GM12878 (cell line): Measurements from ENCODE around the gene CD84. TPM values are rescaled to one million over a fixed set of nuclear protein-coding genes. Genes with fewer than 3 reads are reported as not detected.

Experiments used
- BMI1 ChIP-seq: fragments of 450-650 bp; IDR thresholded peaks from 2 replicates; pipeline ENCODE4 v1.6.1; 2016; ENCODE audit warnings: mild to moderate bottlenecking, moderate library complexity, borderline replicate concordance
- CBX3 ChIP-seq: fragments of 200-600 bp; sonication (generic); IDR thresholded peaks from 2 replicates; pipeline ENCODE4 v1.6.1; 2016; ENCODE audit warnings: low read depth, borderline replicate concordance
- CHD4 ChIP-seq: fragments of 200-600 bp; sonication (generic); IDR thresholded peaks from 2 replicates; pipeline ENCODE4 v1.6.1; 2016; ENCODE audit warnings: mild to moderate bottlenecking
- EZH2 ChIP-seq: IDR thresholded peaks from 2 replicates; pipeline ENCODE4 v1.6.1; 2012; ENCODE audit warnings: low read depth, mild to moderate bottlenecking, control low read depth, inconsistent platforms, low read length, borderline replicate concordance; ENCODE audit not compliant: control insufficient read depth
- IRF3 ChIP-seq: fragments of 450-650 bp; IDR thresholded peaks from 2 replicates; pipeline ENCODE4 v1.6.1; 2014; ENCODE audit warnings: mild to moderate bottlenecking
- NKRF ChIP-seq: fragments of 450-650 bp; conservative IDR thresholded peaks from 2 replicates; pipeline ENCODE4 v1.6.1; 2017; ENCODE audit warnings: mild to moderate bottlenecking, moderate library complexity
- RAD51 ChIP-seq: fragments of 450-650 bp; IDR thresholded peaks from 2 replicates; pipeline ENCODE4 v1.6.1; 2016; ENCODE audit warnings: moderate library complexity, mild to moderate bottlenecking, inconsistent platforms
- RUNX3 ChIP-seq: IDR thresholded peaks from 2 replicates; pipeline ENCODE4 v1.6.1; 2012; ENCODE audit warnings: low read length, inconsistent platforms
- TCF3 ChIP-seq: IDR thresholded peaks from 2 replicates; pipeline ENCODE4 v1.6.1; 2012; ENCODE audit warnings: low read depth, mild to moderate bottlenecking, low read length, borderline replicate concordance; ENCODE audit not compliant: insufficient read depth
- YY1 ChIP-seq: IDR thresholded peaks from 2 replicates; pipeline ENCODE4 v1.6.1; 2011; ENCODE audit warnings: low read depth, mild to moderate bottlenecking, low read length
- ZSCAN29 ChIP-seq: fragments of 450-650 bp; IDR thresholded peaks from 2 replicates; pipeline ENCODE4 v1.6.1; 2017; ENCODE audit warnings: mild to moderate bottlenecking, moderate library complexity
- polyA plus RNA-seq, 11 experiments: library from polyadenylated mRNA; depleted of rRNA in 4 of 11; unstranded in 6 of 11; stranded (reverse) in 5 of 11; fragments of >200 nt; fragmentation: Nextera tagmentation in 4 of 11; fragmentation: Illumina TruSeq in 1 of 11; extraction: Ambion mirVana in 4 of 11; extraction: Trizol in 1 of 11; gene quantifications; 1 replicate in 1 of 11; 2 replicates in 10 of 11; pipeline versions ENCODE4 v1.2.1 to v1.2.3, GENCODE V29; 2011 to 2016; ENCODE audit warnings: inconsistent platforms in 2 of 11, missing spikeins in 2 of 11, low read depth in 1 of 11
- total RNA-seq, 4 experiments: library from RNA; depleted of rRNA in 3 of 4; stranded (reverse); fragments of >200 nt in 3 of 4; fragmentation: Illumina TruSeq in 1 of 4; extraction: Trizol in 1 of 4; gene quantifications; 2 replicates each; pipeline versions ENCODE4 v1.2.1 to v1.2.3, GENCODE V29; 2013 to 2021
- TF ChIP-seq, protein P1 (sequence below): fragments of 450-650 bp; IDR thresholded peaks from 2 replicates; pipeline ENCODE4 v1.6.1; 2017; ENCODE audit warnings: borderline replicate concordance
- TF ChIP-seq, protein P2 (sequence below): fragments of 450-650 bp; formaldehyde crosslinking; IDR thresholded peaks from 2 replicates; pipeline ENCODE4 v1.4.0; 2020; ENCODE audit warnings: mild to moderate bottlenecking, moderate library complexity
- TF ChIP-seq, protein P3 (sequence below): IDR thresholded peaks from 2 replicates; pipeline ENCODE4 v1.6.1; 2011; ENCODE audit warnings: borderline replicate concordance, low read depth, mild to moderate bottlenecking, moderate library complexity, low read length; ENCODE audit not compliant: insufficient read depth, poor library complexity, severe bottlenecking
- TF ChIP-seq, protein P4 (sequence below): IDR thresholded peaks from 2 replicates; pipeline ENCODE4 v1.6.1; 2012; ENCODE audit warnings: low read depth, low read length, improper control_type of control experiment

The CD84 gene
- total and polyA plus RNA-seq, 10 of the 15 experiments (the other 5 are each of a cell fraction or from before 2014, with no cell fraction given) = 3.4 to 20.3 (median 11.7) TPM

GRCh38 chr1:160539990-160540858 lies 39.1 kb downstream of the CD84 start (continued):
- TF ChIP-seq, protein P1, sequence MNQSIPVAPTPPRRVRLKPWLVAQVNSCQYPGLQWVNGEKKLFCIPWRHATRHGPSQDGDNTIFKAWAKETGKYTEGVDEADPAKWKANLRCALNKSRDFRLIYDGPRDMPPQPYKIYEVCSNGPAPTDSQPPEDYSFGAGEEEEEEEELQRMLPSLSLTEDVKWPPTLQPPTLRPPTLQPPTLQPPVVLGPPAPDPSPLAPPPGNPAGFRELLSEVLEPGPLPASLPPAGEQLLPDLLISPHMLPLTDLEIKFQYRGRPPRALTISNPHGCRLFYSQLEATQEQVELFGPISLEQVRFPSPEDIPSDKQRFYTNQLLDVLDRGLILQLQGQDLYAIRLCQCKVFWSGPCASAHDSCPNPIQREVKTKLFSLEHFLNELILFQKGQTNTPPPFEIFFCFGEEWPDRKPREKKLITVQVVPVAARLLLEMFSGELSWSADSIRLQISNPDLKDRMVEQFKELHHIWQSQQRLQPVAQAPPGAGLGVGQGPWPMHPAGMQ = no peak
- TF ChIP-seq, protein P2, sequence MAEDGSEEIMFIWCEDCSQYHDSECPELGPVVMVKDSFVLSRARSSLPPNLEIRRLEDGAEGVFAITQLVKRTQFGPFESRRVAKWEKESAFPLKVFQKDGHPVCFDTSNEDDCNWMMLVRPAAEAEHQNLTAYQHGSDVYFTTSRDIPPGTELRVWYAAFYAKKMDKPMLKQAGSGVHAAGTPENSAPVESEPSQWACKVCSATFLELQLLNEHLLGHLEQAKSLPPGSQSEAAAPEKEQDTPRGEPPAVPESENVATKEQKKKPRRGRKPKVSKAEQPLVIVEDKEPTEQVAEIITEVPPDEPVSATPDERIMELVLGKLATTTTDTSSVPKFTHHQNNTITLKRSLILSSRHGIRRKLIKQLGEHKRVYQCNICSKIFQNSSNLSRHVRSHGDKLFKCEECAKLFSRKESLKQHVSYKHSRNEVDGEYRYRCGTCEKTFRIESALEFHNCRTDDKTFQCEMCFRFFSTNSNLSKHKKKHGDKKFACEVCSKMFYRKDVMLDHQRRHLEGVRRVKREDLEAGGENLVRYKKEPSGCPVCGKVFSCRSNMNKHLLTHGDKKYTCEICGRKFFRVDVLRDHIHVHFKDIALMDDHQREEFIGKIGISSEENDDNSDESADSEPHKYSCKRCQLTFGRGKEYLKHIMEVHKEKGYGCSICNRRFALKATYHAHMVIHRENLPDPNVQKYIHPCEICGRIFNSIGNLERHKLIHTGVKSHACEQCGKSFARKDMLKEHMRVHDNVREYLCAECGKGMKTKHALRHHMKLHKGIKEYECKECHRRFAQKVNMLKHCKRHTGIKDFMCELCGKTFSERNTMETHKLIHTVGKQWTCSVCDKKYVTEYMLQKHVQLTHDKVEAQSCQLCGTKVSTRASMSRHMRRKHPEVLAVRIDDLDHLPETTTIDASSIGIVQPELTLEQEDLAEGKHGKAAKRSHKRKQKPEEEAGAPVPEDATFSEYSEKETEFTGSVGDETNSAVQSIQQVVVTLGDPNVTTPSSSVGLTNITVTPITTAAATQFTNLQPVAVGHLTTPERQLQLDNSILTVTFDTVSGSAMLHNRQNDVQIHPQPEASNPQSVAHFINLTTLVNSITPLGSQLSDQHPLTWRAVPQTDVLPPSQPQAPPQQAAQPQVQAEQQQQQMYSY (CRISPR knock-in tag) = no peak
- TF ChIP-seq RAD51 (no peak), CHD4 (no peak), EZH2 (no peak), ZSCAN29 (peak; percentile 14; the same call in 1 of the 2 replicates), CBX3 (no peak), BMI1 (no peak), IRF3 (no peak), YY1 (0 out of 2 replicates have a peak, but pooled peaks have one; percentile 33), RUNX3 (peak; percentile 97), TCF3 (peak; percentile 85; the same call in 1 of the 2 replicates), NKRF (no peak)
- TF ChIP-seq, protein P3, sequence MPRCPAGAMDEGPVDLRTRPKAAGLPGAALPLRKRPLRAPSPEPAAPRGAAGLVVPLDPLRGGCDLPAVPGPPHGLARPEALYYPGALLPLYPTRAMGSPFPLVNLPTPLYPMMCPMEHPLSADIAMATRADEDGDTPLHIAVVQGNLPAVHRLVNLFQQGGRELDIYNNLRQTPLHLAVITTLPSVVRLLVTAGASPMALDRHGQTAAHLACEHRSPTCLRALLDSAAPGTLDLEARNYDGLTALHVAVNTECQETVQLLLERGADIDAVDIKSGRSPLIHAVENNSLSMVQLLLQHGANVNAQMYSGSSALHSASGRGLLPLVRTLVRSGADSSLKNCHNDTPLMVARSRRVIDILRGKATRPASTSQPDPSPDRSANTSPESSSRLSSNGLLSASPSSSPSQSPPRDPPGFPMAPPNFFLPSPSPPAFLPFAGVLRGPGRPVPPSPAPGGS = no peak
- TF ChIP-seq, protein P4, sequence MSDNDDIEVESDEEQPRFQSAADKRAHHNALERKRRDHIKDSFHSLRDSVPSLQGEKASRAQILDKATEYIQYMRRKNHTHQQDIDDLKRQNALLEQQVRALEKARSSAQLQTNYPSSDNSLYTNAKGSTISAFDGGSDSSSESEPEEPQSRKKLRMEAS = no peak
